GM18517 (cell line): ENCODE results near the gene XIRP2.
"Not testable (repeated sequence)": the region's sequence is repeated elsewhere in the genome, so short reads cannot be mapped to it uniquely, and the experiment has no call there.

Experiments used
- ATAC-seq: cut with Tn5 transposase; IDR thresholded peaks from one replicate; pipeline ENCODE4 v1.9.1; 2021; ENCODE audit warnings: mild to moderate bottlenecking, moderate library complexity; ENCODE audit not compliant: unreplicated experiment

The XIRP2 gene

DNA sequence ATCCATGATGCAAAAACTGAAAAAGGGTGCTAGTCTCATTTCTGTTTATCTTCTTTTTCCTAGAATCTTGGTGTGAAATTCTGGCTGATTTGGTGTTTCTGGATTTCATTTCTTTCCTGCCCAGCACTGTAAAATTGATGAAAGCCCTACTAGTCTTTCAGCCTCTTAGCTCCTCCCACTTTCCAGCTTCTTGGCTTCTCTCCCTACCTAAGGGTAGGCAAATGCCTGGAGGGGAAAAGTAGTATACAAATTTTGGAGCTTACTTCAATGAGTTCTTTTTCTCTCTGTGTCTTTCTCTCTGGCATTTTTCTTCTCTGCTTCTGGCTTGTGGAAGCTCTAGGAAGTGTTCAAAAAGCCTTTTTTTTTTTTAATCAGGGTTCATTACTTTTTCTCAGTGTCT lies 160.5 kb downstream of the XIRP2 start:
- ATAC-seq: no peak

DNA sequence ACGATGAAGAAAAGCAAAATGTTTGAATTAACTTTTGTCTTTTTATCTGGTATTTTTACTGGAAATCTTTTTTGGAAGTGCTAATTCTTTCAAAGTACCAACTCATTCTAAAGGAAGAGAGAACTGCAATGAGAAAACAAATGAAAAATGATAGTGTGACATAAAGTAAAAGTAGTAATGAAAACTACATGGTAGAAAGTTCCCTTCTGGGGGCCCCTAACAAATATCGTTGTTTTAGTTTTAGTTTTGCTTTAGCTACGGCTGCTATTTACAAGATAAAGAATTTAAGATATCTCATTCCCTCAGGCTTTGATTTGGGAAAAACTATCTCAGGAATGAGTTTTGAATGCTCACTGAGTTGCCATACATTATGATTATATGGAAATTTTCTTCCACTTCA lies 161.4 kb downstream of the XIRP2 start:
- no peak for ATAC-seq

DNA sequence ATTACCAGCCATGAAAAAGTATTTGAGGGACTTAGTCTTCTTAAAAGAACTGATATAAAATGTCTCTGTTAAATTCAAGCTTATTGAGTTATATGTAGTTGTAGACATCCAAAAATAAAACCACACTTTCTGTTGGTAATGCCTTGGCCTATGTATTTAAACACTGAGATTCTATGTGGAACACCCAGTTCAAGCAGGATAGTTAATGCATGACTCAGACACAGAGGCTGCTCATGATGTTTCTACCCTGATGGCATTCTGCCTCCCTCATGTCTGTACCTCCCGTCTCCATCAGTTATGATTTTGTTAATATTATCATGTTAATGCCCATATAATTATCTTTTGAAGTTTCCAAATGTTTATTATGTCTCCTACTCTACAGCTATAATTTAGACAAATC lies 164.5 kb downstream of the XIRP2 start:
- ATAC-seq: no peak

DNA sequence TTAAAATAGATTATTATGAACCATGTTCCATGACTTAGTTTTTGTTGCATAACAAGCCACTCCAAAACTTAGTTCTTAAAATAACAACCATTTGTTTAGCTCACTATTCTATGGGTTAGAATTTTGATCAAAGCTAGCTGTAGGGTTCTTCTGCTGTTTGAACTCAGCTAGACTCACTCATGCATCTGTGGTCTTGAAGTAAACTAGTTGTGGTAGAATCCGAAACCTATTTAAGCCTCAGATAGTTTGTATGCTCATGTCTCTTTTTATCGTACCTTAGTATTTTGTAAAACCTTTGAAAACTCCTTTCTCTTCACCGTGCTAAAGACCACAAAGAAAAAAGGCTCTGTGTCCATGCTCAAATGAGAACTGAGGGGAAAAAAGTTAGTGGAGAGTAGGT lies 166.6 kb downstream of the XIRP2 start:
- no peak for ATAC-seq

DNA sequence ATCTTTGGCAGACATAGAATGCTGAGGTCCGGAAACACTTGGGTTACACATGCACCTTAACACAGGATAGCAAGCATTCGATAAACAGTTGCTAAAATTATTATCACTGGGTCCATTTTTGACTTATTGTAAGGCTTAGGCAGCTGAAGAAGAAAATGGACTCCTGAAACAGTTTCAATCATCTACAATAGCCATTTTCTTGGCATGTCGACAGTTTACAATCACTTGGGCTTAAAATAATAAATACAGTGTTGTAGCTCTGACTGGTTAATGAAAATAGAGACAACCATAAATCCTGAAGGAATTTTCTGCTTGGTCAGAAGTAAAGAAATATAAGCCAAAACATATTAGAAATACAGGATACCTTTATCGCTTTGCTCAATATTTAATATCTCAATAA lies 169.2 kb downstream of the XIRP2 start:
- ATAC-seq: no peak

DNA sequence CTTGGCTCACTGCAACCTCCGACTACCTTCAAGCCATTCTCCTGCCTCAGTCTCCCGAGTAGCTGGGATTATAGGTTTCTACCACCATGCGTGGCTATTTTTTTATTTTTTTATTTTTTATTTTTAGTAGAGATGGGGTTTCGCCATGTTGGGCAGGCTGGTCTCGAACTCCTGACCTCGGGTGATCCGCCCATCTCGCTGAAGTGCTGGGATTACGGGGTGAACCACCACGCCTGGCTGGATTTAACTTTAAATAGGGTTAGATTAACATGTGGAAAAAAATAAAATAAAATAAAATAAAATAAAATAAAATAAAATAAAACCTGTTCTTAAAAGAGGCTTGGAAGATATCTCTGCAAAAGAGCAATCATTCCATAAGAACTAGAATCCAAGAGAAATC lies 170.9 kb downstream of the XIRP2 start:
- no peak for ATAC-seq

DNA sequence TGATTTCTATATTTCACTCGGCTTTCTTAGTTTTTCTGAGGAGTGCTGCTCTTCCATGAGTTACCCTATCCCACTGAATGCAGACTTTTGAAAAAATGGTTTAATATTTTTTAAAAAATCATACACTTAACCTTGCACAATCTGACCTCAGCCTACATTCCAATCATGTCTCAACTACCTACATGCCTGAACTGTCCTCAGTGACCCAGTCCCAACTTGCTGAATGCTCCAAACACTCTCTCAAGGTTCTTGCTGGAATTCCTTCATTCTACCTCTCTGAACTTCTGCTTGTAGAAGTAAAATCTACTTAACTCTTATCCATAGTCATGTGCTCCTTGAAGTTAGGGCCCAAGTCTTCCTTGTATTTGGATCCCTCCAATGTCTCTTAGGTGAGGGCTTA lies 181.6 kb downstream of the XIRP2 start:
- no peak for ATAC-seq

DNA sequence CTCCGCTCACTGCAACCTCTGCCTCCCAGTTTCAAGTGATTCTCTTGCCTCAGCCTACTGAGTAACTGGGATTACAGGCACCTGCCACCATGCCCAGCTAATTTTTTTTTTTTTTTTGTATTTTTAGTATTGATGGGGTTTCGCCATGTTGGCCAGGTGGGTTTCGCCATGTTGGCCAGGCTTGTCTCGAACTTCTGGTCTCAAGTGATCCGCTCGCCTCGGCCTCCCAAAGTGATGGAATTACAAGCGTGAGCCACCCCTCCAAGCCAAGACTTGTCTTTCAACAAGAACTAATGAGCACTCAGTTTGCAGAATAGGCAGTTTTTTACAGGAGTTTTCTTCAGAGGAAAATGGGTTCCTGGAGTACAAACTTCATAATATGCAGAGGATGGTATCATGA lies 187.4 kb downstream of the XIRP2 start:
- ATAC-seq: not testable (repeated sequence)

DNA sequence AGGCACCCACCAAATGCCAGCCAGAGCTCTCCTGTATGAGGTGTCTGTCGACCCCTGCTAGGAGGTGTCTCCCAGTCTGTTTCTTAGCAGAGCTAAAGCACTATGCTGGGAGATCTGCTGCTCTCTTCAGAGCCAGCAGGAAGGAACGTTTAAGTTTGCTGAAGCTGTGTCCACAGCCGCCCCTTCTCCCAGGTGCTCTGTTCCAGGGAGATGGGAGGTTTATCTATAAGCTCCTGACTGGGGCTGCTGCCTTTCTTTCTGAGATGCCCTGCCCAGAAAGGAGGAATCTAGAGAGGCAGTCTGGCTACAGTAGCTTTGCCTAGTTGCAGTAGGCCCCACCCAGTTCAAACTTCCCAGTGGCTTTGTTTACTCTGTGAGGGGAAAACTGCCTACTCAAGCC lies 210.7 kb downstream of the XIRP2 start:
- ATAC-seq: not testable (repeated sequence)

DNA sequence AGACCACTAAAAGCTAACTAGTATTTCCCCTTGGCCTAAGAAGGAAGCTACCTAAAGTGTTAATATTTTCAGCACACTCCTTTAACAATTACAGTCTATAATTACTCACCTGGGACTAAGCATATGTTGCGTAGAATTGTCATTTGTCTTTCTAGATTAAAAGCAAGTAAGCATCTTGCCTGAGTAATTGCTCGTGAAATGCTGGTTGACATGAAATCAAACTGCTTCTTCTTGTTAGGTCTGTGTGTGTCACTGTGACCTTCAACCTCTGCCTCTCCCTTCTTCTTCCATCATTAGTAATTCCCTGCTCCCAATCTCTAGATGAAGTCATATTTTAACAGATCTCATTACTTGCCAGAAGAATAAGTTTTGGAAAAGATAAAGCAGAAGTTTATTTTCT lies 212.2 kb downstream of the XIRP2 start:
- ATAC-seq: no peak

DNA sequence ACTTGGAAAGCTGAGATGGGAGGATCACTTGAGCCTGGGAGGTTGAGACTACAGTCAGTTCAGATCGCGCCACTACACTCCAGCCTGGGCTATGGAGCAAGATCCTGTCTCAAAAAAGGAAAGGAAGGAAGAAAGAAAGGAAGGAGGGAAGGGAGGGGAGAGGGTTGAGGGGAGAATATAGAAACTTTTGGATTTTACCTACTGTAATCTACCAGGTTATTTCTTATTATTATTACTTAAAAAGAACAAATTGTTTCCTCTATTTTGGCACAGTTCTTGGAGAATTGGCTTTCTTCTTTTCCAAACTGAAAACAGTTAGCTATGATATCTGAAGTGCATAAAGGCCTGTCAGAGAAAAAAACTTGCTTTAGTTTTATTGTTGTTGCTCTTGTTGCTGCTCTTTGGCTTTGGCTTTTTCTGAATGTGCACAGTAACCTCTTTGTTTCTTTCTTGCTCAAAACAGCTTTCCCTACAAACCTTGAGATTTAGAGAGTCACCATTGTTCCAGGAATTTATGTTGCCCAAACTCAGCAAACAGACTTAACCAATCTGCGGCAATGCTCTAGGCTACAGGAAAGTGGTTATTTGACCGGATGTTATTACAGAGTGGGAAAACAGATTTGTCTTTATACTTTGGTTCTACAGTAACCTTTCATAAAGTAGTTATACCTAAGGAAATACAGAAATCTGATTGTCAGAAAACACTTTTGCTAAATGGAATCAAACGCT lies 214.9 kb downstream of the XIRP2 start:
- no peak for ATAC-seq

DNA sequence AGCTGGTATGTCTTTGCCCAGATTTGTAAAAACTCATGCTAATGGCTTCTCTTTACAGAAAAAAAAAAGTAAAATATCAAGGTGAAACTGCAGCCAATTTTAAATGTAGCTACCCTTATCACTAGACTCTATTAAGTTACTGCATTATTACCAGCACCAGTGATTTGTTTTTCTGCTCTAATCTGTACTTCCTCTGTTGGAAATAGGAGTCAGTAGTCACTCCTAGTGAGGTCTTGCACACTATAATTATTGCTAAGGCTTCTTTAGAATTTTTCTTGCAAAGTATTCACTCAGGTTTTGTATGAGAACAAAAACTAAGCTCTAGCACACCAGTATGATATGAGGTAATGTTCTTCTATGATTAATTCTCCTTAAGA lies 215.5 kb downstream of the XIRP2 start:
- ATAC-seq: no peak

DNA sequence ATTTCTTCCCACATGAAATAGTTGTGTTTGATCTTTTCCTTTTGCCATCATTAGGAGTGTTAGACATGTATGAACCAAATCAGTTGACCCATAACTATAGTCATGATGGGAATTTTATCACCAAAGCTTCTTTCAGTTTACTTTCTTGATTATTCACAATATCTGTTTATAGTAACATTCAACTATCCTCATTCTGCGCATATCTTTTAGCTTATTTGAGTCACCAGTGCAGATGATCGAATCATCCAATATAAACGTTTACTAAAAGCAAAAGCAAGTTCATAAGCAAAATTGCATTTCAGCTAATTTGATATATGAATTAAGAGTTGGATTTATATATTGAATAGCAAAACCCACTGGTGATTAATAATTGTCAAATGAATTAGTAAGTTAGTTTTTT lies 216.4 kb downstream of the XIRP2 start:
- no peak for ATAC-seq

DNA sequence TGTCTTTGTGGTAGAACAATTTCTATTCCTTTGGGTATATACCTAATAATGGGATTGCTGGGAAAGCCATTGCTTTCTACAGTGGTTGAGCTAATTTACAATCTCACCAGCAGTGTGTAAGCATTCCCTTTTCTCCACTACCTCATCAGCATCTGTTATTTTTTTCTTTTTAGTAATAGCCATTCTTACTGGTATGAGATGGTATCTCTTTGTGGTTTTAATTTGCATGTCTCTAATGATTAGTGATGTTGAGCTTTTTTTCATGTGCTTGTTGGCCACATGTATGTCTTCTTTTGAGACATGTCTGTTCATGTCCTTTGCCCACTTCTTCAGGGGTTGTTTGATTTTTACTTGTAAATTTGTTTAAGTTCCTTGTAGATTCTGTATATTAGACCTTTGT lies 221.4 kb downstream of the XIRP2 start:
- ATAC-seq: not testable (repeated sequence)

DNA sequence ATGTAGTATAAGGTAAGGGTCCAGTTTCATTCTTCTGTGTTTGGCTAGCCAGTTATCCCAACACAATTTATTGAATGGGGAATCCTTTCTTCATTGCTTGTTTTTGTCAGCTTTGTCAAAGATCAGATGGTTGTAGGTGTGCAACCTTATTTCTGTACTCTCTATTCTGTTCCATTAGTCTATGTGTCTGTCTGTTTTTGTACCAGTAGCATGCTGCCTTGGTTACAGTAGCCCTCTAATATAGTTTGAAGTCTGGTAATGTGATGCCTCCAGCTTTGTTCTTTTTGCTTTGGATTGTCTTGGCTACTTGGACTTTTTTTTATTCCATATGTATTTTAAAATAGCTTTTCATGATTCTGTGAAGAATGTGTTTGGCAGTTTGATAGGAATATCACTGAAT lies 222.1 kb downstream of the XIRP2 start:
- ATAC-seq: no peak

DNA sequence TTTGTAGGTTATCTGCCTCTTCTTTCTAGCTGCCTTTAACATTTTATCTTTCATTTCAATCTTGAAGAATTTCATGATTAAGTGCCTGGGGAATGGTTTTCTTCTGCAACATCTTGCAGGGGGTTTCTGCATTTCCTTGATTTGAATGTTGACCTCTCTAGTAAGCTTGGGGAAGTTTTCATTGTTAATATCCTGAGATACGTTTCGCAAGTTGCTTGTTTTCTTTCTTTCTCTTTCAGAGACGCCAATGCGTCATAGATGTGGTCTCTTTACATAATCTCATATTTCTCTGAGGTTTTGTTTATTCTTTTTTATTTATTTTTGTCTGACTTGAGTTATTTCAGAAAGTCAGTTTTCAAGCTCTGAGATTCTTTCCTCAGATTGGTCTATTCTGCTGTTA lies 225.7 kb downstream of the XIRP2 start:
- ATAC-seq: no peak

DNA sequence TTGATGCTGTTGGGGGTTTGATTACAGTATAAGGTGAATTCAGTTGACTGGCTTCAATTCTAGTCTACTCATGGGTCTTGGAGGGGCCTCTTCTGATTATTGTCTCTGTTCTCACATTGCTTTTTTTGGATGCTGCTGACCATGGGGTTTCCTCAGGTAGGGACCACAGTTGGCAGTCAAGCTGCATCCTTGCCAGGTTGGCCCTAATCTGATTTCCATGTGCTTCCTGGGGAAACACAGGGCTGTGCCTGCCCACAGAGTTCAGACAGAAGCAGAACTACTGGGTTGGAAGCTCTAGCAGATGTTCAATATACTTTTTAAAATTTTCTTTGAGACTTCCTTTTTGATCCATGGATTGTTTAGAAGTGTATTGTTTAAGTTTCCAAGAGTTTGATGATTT lies 227.3 kb downstream of the XIRP2 start:
- no peak for ATAC-seq

DNA sequence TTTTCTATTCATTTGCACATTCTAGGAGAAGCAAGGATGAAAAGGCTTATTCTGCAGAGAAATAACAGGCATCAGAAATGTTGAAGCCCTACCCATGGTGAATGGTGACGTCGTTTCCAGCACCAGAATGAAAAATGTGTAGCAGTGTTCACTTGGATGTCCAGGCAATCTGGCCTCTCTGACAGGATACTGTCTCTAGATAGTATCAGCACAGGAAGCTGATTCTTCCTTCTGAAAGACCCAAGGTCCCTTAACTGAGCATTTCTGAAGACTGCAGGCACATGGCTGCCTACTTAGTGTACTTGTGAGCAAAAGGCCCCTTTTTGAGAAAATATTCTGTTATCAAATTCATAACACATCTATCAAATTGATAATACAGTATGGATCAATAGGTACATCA lies 234.1 kb downstream of the XIRP2 start:
- ATAC-seq: no peak

DNA sequence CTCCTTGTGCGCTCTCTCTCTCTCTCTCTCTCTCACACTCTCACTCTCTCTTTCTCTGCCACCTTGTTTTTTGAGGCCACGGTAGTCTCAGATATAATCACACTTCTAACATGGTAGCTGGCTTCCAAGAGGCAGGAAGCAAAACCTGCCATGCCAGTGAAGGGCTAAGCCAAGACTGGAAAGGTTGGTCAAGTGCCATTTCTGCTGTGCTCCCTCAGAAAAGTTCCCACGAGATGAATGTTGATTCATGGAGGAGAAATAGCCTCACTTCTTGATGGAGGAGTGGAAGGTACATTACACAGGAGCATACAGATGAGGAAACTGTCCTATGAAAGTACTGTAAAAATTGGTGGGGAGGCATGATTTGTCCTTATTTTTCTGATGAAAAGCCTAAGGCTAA lies 237.9 kb downstream of the XIRP2 start:
- no peak for ATAC-seq

DNA sequence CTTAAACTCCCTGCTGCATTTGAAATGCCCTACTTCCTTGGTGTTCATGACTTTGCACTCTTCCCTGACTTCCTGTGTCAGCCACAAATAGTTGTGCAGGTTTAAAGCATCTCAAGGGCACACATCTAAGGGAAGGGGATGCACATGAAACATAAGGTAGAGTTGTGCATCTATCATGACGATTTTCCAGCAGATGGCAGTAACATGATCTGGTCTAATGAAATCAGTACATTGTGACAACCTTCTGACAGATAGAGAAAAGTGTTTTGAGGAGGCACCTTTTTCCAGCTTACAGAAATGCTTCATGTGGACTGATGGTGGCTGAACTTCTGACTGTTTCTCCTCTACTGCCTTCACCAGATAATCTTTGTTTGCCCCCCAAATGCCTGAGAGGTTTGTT lies 238.9 kb downstream of the XIRP2 start:
- no peak for ATAC-seq

DNA sequence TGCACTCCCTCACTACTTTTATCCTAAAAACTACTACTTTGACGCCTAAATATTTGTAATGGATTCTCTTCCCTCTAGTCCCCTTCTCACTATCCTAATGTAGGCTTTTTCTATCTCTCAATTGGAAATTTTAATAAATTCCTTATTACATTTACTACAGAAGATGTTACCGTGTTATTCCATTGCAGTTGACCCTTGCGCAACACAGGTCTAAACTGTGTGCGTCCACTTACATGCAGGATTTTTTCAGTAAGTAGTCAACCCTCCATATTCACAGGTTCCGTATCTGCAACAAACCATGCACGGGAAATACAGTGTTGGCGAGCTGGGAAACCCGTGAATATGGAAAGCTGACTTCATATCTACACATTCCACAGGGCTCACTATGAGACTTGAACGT lies 239.8 kb downstream of the XIRP2 start:
- ATAC-seq: no peak

DNA sequence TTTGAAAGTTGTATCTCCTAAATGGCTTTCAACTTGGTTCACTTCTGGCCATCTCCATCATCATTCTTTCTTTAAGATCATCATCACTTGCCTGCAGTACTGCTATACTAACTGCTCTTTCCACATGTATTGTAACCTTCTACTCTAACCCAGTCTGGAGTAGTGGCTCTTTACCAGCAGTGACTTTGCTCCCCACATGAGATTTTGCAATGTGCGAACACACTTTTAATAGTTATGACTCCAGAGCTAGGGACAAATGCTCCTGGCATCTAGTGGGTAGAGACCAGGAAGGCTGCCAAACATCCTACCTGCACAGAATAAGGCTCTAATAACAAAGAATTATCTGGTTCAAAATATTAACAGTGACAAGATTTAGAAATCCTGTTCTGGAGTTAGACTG lies 243.8 kb downstream of the XIRP2 start:
- no peak for ATAC-seq

DNA sequence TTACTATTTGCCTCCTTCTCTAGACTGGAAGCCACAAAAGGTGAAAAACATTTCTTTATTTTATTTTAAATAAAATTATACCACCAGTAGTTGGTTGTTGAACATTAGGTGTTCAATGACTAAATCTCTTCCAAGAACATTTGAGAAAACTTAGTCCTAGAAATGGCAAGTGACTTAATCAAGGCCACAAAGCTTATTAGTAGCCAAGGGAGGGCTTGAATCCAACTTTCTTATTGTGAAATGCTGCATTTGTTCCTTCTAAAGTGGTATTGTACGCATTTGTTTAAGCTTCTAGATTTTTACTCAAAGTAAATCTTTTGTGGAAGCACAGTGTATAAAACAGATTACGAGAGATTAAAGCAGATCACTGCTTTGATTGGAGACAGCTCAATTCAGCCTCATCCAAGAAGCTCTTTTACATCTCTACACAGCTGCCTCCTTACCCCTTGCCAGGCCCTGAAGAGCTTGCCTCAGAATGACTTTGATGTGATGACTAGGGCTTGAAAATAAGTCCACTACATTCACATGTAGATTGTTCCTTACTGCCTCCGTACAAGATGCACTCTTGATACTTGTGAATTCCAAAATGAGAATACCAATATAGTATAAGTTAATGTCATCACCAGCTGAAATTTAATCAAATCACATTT lies 244.8 kb downstream of the XIRP2 start:
- no peak for ATAC-seq
